Thymus (tissue), 11 donors: ENCODE measurements around the gene WSCD2. TPM values are rescaled to one million over a fixed set of nuclear protein-coding genes. Genes with fewer than 3 reads are reported as not detected.

Experiments used
- DNase-seq, 9 donors: peaks; one replicate each; pipeline ENCODE4 v3.0.0-alpha.2; 2013; ENCODE audit warnings: low spot score in 9 of 9, low read depth in 6 of 9, missing footprints in 1 of 9
- H3K27ac ChIP-seq, 2 donors: one replicate each; pipeline ENCODE4 v1.5.1; 2013; ENCODE audit warnings: control low read depth in 1 of 2, low read depth in 1 of 2, low read length in 1 of 2, mild to moderate bottlenecking in 1 of 2, moderate library complexity in 1 of 2
- H3K27me3 ChIP-seq, 2 donors: one replicate each; pipeline ENCODE4 v1.5.1; 2013; ENCODE audit warnings: low read length in 1 of 2; ENCODE audit not compliant: control insufficient read depth in 2 of 2, insufficient read depth in 1 of 2
- H3K36me3 ChIP-seq, 2 donors: one replicate each; pipeline ENCODE4 v1.5.1; 2013; ENCODE audit warnings: low read length in 1 of 2, mild to moderate bottlenecking in 1 of 2, moderate library complexity in 1 of 2; ENCODE audit not compliant: control insufficient read depth in 2 of 2, insufficient read depth in 2 of 2
- H3K4me1 ChIP-seq, 2 donors: one replicate each; pipeline ENCODE4 v1.5.1; 2013; ENCODE audit warnings: low read length in 2 of 2; ENCODE audit not compliant: control insufficient read depth in 2 of 2, insufficient read depth in 2 of 2
- H3K4me3 ChIP-seq, 2 donors: one replicate each; pipeline ENCODE4 v1.5.1; 2013; ENCODE audit warnings: low read length in 2 of 2, control low read depth in 1 of 2, mild to moderate bottlenecking in 1 of 2
- H3K9me3 ChIP-seq, 2 donors: one replicate each; pipeline ENCODE4 v1.5.1; 2013; ENCODE audit warnings: low read length in 1 of 2, mild to moderate bottlenecking in 1 of 2; ENCODE audit not compliant: control insufficient read depth in 2 of 2, insufficient read depth in 1 of 2
- WGBS: extraction: QIAGEN DNeasy Blood & Tissue Kit; methylation state at CpG from one replicate; pipeline ENCODE4 v1.1.7; 2013; 5-methylcytosine and 5-hydroxymethylcytosine counted together
- polyA plus RNA-seq: library from polyadenylated mRNA; stranded (reverse); fragments of 200-250 nt; gene quantifications from one replicate; pipeline ENCODE4 v1.2.3, GENCODE V29; 2013
- total RNA-seq: library from RNA; stranded (reverse); fragments of 120-200 nt; gene quantifications from one replicate; pipeline ENCODE4 v1.2.4, GENCODE V29; 2013
- donor health status: healthy.

Gene WSCD2
- total and polyA plus RNA-seq, 2 donors: 0.02 to 0.33 TPM

DNA sequence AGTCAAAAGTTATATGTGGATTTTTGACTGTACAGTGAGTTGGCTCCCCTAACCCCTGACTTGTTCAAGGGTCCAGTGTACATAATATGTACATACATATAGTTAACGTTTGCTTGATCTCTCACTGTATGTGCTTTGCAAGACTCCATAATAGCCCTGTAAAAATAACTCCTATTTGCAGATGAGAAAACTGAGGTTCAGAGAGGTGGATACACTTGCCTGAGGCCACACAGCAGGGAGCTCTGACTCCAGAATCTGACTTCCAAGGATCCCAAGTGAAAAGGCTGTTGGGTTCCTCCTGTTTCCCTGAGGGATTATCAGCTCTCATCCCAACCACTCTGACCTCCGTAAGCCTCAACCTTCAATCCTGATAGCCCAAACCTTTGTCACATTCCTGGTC is 168.3 kb downstream of the WSCD2 start:
- Histone ChIP-seq H3K27ac (no peak overlapping the region), H3K4me3 (no peak overlapping the region), H3K4me1 (no peaks in the 10 kb centered on the region), H3K9me3 (no peaks in the 10 kb centered on the region), H3K27me3 (no peaks in the 10 kb centered on the region), H3K36me3 (no peaks in the 10 kb centered on the region)
- no peak for DNase-seq
- 98% methylated on average over 2 of the region's 2 CpGs for WGBS

GRCh38 chr12:108297895-108298760 is 169.0 kb downstream of the WSCD2 start:
- WGBS: 91% methylated on average over 6 of the region's 6 CpGs
- Histone ChIP-seq H3K27ac (no peak overlapping the region), H3K27me3 (no peaks in the 10 kb centered on the region), H3K4me1 (no peaks in the 10 kb centered on the region), H3K36me3 (no peaks in the 10 kb centered on the region), H3K4me3 (no peak overlapping the region), H3K9me3 (no peaks in the 10 kb centered on the region)
- peak in 1 of 9 donors; percentile 20 for DNase-seq

GRCh38 chr12:108298761-108299275 is 169.7 kb downstream of the WSCD2 start:
- Histone ChIP-seq H3K27me3 (no peaks in the 10 kb centered on the region), H3K27ac (no peak overlapping the region), H3K4me3 (no peak overlapping the region), H3K36me3 (no peaks in the 10 kb centered on the region), H3K4me1 (no peaks in the 10 kb centered on the region), H3K9me3 (no peaks in the 10 kb centered on the region)
- WGBS: 94% methylated on average over 6 of the region's 6 CpGs
- DNase-seq: no peak

DNA sequence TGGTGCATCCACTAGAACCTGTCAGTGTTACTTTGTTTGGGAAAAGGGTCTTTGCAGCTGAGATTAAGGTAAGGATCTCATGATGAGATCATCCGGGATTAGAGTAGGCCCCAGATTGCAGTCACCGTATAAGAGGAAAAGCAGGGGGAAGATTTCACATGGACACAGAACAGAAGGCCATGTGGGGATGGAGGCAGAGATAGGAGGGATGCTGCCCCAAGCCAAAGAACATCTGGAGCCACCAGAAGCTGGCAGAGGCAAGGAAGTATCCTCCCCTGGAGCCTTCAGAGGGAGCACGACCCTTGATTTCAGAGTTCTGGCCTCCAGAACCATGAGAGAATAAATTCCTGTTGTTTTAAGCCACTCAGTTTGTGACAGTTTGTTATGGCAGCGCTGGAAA is 170.4 kb downstream of the WSCD2 start:
- H3K4me3 ChIP-seq: no peak overlapping the region
- H3K36me3 ChIP-seq: no peaks in the 10 kb centered on the region
- H3K27ac ChIP-seq: no peak overlapping the region
- H3K9me3 ChIP-seq: no peaks in the 10 kb centered on the region
- H3K27me3 ChIP-seq: no peaks in the 10 kb centered on the region
- DNase-seq: no peak
- H3K4me1 ChIP-seq: no peaks in the 10 kb centered on the region
- WGBS: 94% methylated on average over 4 of the region's 4 CpGs

Other genes starting within 250 kb of the WSCD2 start
- gene CMKLR1, start 210.0 kb downstream of the WSCD2 start, total RNA-seq: 4.4 TPM
- 4.5 TPM for gene CMKLR1, start 210.0 kb downstream of the WSCD2 start, polyA plus RNA-seq